Retina (tissue), 1 donor: ENCODE results near the gene MROH2B.
"Not testable (repeated sequence)": the region's sequence is repeated elsewhere in the genome, so short reads cannot be mapped to it uniquely, and the experiment has no call there.

Source experiments
- DNase-seq: peaks from one replicate; pipeline ENCODE4 v3.0.0-alpha.2; 2016

The MROH2B gene

GRCh38 chr5:41071242-41071641 lies at the start of gene MROH2B:
Gene MROH2B, minus strand, starts transcription at chr5:41071342. Its CDS starts 490 bp downstream, at chr5:41070852.
- DNase-seq, result no peak

GRCh38 chr5:41120600-41120999 lies 49.5 kb upstream of the MROH2B start:
- DNase-seq, result no peak

- no peak for DNase-seq
Measured at GRCh38 chr5:41118177-41118576, 47.0 kb upstream of the MROH2B start.

- no peak for DNase-seq
Measured at GRCh38 chr5:41115281-41115680, 44.1 kb upstream of the MROH2B start.

GRCh38 chr5:41112486-41113455 lies 41.6 kb upstream of the MROH2B start:
- DNase-seq, result no peak

- DNase-seq, result no peak
Measured at GRCh38 chr5:41109186-41109585, 38.0 kb upstream of the MROH2B start.

GRCh38 chr5:41102341-41102740 lies 31.2 kb upstream of the MROH2B start:
- DNase-seq, result no peak

GRCh38 chr5:41097642-41098041 lies 26.5 kb upstream of the MROH2B start:
- DNase-seq, result no peak

GRCh38 chr5:41095324-41096101 lies 24.4 kb upstream of the MROH2B start:
- DNase-seq, result no peak

- DNase-seq, result no peak
Measured at GRCh38 chr5:41094871-41095270, 23.7 kb upstream of the MROH2B start.

- no peak for DNase-seq
Measured at GRCh38 chr5:41093803-41094202, 22.7 kb upstream of the MROH2B start.

GRCh38 chr5:41087461-41087860 lies 16.3 kb upstream of the MROH2B start:
- no peak for DNase-seq

- no peak for DNase-seq
Measured at GRCh38 chr5:41083306-41083705, 12.2 kb upstream of the MROH2B start.

GRCh38 chr5:41071975-41072374 lies 833 bp upstream of the MROH2B start:
- DNase-seq, result no peak

- DNase-seq, result no peak
Measured at GRCh38 chr5:41067714-41068568, 3.2 kb downstream of the MROH2B start.

GRCh38 chr5:41065691-41066335 lies 5.3 kb downstream of the MROH2B start:
- DNase-seq, result no peak

- DNase-seq, result no peak
Measured at GRCh38 chr5:41057940-41058339, 13.2 kb downstream of the MROH2B start.

- DNase-seq, result no peak
Measured at GRCh38 chr5:41057231-41057630, 13.9 kb downstream of the MROH2B start.

GRCh38 chr5:41048986-41049385 lies 22.2 kb downstream of the MROH2B start:
- no peak for DNase-seq

GRCh38 chr5:41043109-41043747 lies 27.9 kb downstream of the MROH2B start:
- DNase-seq, result no peak

- DNase-seq, result no peak
Measured at GRCh38 chr5:41032973-41033372, 38.2 kb downstream of the MROH2B start.

- not testable (repeated sequence) for DNase-seq
Measured at GRCh38 chr5:41022600-41022999, 48.5 kb downstream of the MROH2B start.
